Measurements from ENCODE around the gene IQCH.
A peak's percentile ranks its signal among the peaks of the same experiment; 100 is the strongest.

DNA sequence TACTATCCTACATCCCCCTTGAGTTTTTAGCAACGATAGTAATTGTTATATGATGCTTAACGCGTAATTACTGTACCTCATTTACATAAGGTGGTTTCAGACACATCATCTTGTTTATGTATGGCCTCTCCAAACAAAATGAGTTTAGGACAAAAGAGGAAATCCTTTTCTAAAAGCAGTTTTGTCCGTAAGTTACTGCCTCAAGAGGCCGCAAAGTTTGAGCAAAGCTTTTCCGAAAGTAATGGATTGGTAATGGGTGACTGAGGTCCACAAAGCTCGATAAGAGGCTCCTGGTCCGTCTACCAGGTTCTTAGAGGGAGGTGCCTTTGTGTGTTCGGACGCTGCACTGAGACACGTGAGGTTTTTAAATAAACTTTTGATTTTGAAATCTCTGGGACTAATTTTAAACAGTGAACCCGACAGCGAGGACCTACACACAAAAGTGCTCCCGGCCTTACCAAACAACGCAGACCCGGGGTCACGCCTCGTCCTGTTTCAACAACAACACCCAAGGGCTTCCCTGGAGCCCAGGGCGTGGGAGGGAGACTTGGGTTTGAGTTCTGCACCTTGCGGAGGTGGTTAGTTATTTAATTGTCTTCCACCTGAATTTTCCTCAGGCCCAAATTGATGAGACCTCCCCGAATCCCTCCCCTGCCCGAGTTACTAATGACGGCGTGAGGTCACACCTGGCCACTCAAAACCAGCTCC lies 265.9 kb downstream of the IQCH start:
- TF ChIP-seq, protein P1, sequence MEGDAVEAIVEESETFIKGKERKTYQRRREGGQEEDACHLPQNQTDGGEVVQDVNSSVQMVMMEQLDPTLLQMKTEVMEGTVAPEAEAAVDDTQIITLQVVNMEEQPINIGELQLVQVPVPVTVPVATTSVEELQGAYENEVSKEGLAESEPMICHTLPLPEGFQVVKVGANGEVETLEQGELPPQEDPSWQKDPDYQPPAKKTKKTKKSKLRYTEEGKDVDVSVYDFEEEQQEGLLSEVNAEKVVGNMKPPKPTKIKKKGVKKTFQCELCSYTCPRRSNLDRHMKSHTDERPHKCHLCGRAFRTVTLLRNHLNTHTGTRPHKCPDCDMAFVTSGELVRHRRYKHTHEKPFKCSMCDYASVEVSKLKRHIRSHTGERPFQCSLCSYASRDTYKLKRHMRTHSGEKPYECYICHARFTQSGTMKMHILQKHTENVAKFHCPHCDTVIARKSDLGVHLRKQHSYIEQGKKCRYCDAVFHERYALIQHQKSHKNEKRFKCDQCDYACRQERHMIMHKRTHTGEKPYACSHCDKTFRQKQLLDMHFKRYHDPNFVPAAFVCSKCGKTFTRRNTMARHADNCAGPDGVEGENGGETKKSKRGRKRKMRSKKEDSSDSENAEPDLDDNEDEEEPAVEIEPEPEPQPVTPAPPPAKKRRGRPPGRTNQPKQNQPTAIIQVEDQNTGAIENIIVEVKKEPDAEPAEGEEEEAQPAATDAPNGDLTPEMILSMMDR (IDR thresholded peaks at IDR 0.05): peak in 1 of 3 donors; percentile 3
- TF ChIP-seq EP300 (IDR thresholded peaks at IDR 0.05): no peak
